Esophagus (tissue), 2 donors: ENCODE measurements around the gene CFAP74. TPM values are rescaled to one million over a fixed set of nuclear protein-coding genes. Genes with fewer than 3 reads are reported as not detected.
A peak's percentile ranks its signal among the peaks of the same experiment; 100 is the strongest.

Source experiments
- H3K27ac ChIP-seq, 2 donors: one replicate each; pipeline ENCODE4 v1.5.1; 2013; ENCODE audit warnings: low read depth in 2 of 2, mild to moderate bottlenecking in 2 of 2, inconsistent platforms in 1 of 2, low read length in 1 of 2, moderate library complexity in 1 of 2
- H3K27me3 ChIP-seq, 2 donors: one replicate each; pipeline ENCODE4 v1.6.1; 2013; ENCODE audit warnings: low read length in 2 of 2, control low read depth in 1 of 2, mild to moderate bottlenecking in 1 of 2; ENCODE audit not compliant: insufficient read depth in 2 of 2, control insufficient read depth in 1 of 2
- H3K36me3 ChIP-seq, 2 donors: one replicate each; pipeline ENCODE4 v1.6.1; 2013; ENCODE audit warnings: low read length in 1 of 2; ENCODE audit not compliant: control insufficient read depth in 2 of 2, insufficient read depth in 2 of 2
- H3K4me1 ChIP-seq, 2 donors: one replicate each; pipeline ENCODE4 v1.6.1; 2013; ENCODE audit warnings: low read length in 1 of 2; ENCODE audit not compliant: control insufficient read depth in 2 of 2, insufficient read depth in 2 of 2
- H3K4me3 ChIP-seq, 2 donors: one replicate each; pipeline ENCODE4 v1.5.1; 2013; ENCODE audit warnings: low read length in 2 of 2, mild to moderate bottlenecking in 2 of 2, low read depth in 1 of 2, moderate library complexity in 1 of 2
- H3K9me3 ChIP-seq, 2 donors: one replicate each; pipeline ENCODE4 v1.6.1; 2013; ENCODE audit warnings: mild to moderate bottlenecking in 2 of 2, low read depth in 1 of 2, low read length in 1 of 2, moderate library complexity in 1 of 2; ENCODE audit not compliant: control insufficient read depth in 2 of 2, insufficient read depth in 1 of 2
- WGBS, 2 donors: extraction: QIAGEN DNeasy Blood & Tissue Kit; methylation state at CpG; one replicate each; pipeline ENCODE4 v1.1.7; 2013; 5-methylcytosine and 5-hydroxymethylcytosine counted together
- polyA plus RNA-seq, 2 donors: library from polyadenylated mRNA; stranded (reverse); fragments of 200-250 nt; gene quantifications; one replicate each; pipeline ENCODE4 v1.2.3, GENCODE V29; 2013
- donor health status: healthy with polysubstance abuse.
- donor health status: Bipolar disorder and iron deficiency.

CFAP74 gene
- polyA plus RNA-seq, 2 donors = 0.04 TPM

- peaks cover 0 to 18% of the 10 kb centered on the region in 2 donors for H3K27me3 ChIP-seq
Measured at GRCh38 chr1:2020310-2020655, 16.7 kb upstream of the CFAP74 start.

GRCh38 chr1:2019571-2020309 is 16.2 kb upstream of the CFAP74 start:
- Histone ChIP-seq H3K4me1 (peaks cover 1 to 7% of the 10 kb centered on the region in 2 donors), H3K27ac (no peak overlapping the region), H3K4me3 (peak overlapping the region in 1 of 2 donors; percentile 39), H3K9me3 (no peaks in the 10 kb centered on the region), H3K27me3 (peaks cover 0 to 18% of the 10 kb centered on the region in 2 donors), H3K36me3 (no peaks in the 10 kb centered on the region)
- WGBS, 2 donors = 10 to 15% methylated on average over 39 to 61 of the region's 61 CpGs

More at GRCh38 chr1:2020310-2020655, 16.7 kb upstream of the CFAP74 start:
- Histone ChIP-seq H3K4me1 (peaks cover 1 to 7% of the 10 kb centered on the region in 2 donors), H3K36me3 (no peaks in the 10 kb centered on the region), H3K27ac (no peak overlapping the region), H3K9me3 (no peaks in the 10 kb centered on the region), H3K4me3 (no peak overlapping the region)
- 80 to 86% methylated on average over 11 of the region's 11 CpGs for WGBS, 2 donors

- peak within 1 kb of the TSS in 1 of 2 donors; percentile 39 for H3K4me3 ChIP-seq
- no peak within 1 kb of the TSS for H3K27ac ChIP-seq
- H3K27me3 ChIP-seq = peaks cover 0 to 18% of the 10 kb centered on the region in 2 donors
- H3K36me3 ChIP-seq = no peaks in the 10 kb centered on the region
- 0 to 2% methylated on average over 19 to 49 of the region's 60 CpGs for WGBS, 2 donors
- no peaks in the 10 kb centered on the region for H3K9me3 ChIP-seq
- peaks cover 1 to 7% of the 10 kb centered on the region in 2 donors for H3K4me1 ChIP-seq
Measured at GRCh38 chr1:2019172-2019543, 15.6 kb upstream of the CFAP74 start, which contains the start of gene GABRD. Gene GABRD (plus strand): TSS chr1:2019345. CDS start chr1:2019424, 79 bp downstream.

- Histone ChIP-seq H3K27me3 (peaks cover 0 to 18% of the 10 kb centered on the region in 2 donors), H3K4me3 (no peak overlapping the region), H3K9me3 (no peaks in the 10 kb centered on the region), H3K4me1 (peaks cover 1 to 7% of the 10 kb centered on the region in 2 donors), H3K27ac (no peak overlapping the region), H3K36me3 (no peaks in the 10 kb centered on the region)
- WGBS, 2 donors = 15% methylated on average over 41 to 48 of the region's 48 CpGs
Measured at GRCh38 chr1:2018217-2019171, 14.9 kb upstream of the CFAP74 start.

- Histone ChIP-seq H3K4me3 (no peak overlapping the region), H3K4me1 (peaks cover 1 to 7% of the 10 kb centered on the region in 2 donors), H3K27ac (no peak overlapping the region), H3K9me3 (no peaks in the 10 kb centered on the region), H3K36me3 (no peaks in the 10 kb centered on the region), H3K27me3 (peaks cover 0 to 14% of the 10 kb centered on the region in 2 donors)
- WGBS, 2 donors = 74 to 79% methylated on average over 9 of the region's 9 CpGs
Measured at GRCh38 chr1:2016123-2016522, 12.5 kb upstream of the CFAP74 start.

GRCh38 chr1:2014741-2015735 is 11.5 kb upstream of the CFAP74 start:
- 52 to 54% methylated on average over 34 of the region's 34 CpGs for WGBS, 2 donors

GRCh38 chr1:2014181-2014580 is 10.6 kb upstream of the CFAP74 start:
- WGBS, 2 donors = 81 to 82% methylated on average over 15 of the region's 15 CpGs
- H3K4me3 ChIP-seq = no peak overlapping the region
- H3K36me3 ChIP-seq = no peaks in the 10 kb centered on the region
- peaks cover 1 to 3% of the 10 kb centered on the region in 2 donors for H3K4me1 ChIP-seq
- no peaks in the 10 kb centered on the region for H3K27me3 ChIP-seq
- no peaks in the 10 kb centered on the region for H3K9me3 ChIP-seq
- H3K27ac ChIP-seq = no peak overlapping the region

More at GRCh38 chr1:2014741-2015735, 11.5 kb upstream of the CFAP74 start:
- H3K27ac ChIP-seq = no peak overlapping the region
- H3K27me3 ChIP-seq = peaks cover 0 to 6% of the 10 kb centered on the region in 2 donors
- H3K4me3 ChIP-seq = no peak overlapping the region
- H3K36me3 ChIP-seq = no peaks in the 10 kb centered on the region
- peaks cover 1 to 7% of the 10 kb centered on the region in 2 donors for H3K4me1 ChIP-seq
- no peaks in the 10 kb centered on the region for H3K9me3 ChIP-seq

GRCh38 chr1:2009101-2010053 is 5.8 kb upstream of the CFAP74 start:
- Histone ChIP-seq H3K4me3 (no peak overlapping the region), H3K27ac (no peak overlapping the region), H3K36me3 (no peaks in the 10 kb centered on the region), H3K9me3 (no peaks in the 10 kb centered on the region), H3K4me1 (no peaks in the 10 kb centered on the region), H3K27me3 (peaks cover 0 to 1% of the 10 kb centered on the region in 2 donors)
- whole genome bisulfite sequencing, 2 donors = 78 to 83% methylated on average over 27 of the region's 27 CpGs
